Lower leg skin (tissue), 3 donors: ENCODE data around the gene KCTD5.
"Not testable (repeated sequence)": the region's sequence is repeated elsewhere in the genome, so short reads cannot be mapped to it uniquely, and the experiment has no call there.

Experiments
- POLR2A ChIP-seq, 2 donors: fragments of 450-650 bp; IDR thresholded peaks; one replicate each; pipeline ENCODE4 v1.6.1; 2016 to 2017; ENCODE audit warnings: antibody characterized with exemption in 2 of 2, mild to moderate bottlenecking in 1 of 2, moderate library complexity in 1 of 2
- TF ChIP-seq, protein P1 (sequence below), 3 donors: fragments of 450-650 bp; IDR thresholded peaks; one replicate each; pipeline ENCODE4 v1.5.1; 2016; ENCODE audit warnings: antibody characterized with exemption in 3 of 3, mild to moderate bottlenecking in 3 of 3, moderate library complexity in 2 of 3

DNA sequence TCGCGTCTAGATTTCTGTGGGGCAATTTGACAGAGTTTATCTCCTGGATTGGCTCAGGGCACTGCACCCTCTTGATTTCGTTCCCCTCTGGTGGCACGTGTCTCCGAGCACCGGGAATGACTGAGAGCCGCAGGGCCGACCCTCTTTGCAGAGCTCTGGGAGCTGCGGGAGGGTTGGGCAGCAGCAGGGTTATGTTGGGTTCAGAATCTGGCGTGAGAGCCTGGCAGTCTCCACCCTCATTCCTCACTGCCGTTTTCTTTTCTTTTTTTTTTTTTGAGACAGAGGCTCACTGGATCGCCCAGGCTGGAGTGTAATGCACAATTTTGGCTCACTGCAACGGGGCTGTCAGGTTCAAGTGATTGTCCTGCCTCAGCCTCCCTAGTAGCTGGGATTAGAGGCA, 7.1 kb downstream of the KCTD5 start:
- TF ChIP-seq, protein P1, sequence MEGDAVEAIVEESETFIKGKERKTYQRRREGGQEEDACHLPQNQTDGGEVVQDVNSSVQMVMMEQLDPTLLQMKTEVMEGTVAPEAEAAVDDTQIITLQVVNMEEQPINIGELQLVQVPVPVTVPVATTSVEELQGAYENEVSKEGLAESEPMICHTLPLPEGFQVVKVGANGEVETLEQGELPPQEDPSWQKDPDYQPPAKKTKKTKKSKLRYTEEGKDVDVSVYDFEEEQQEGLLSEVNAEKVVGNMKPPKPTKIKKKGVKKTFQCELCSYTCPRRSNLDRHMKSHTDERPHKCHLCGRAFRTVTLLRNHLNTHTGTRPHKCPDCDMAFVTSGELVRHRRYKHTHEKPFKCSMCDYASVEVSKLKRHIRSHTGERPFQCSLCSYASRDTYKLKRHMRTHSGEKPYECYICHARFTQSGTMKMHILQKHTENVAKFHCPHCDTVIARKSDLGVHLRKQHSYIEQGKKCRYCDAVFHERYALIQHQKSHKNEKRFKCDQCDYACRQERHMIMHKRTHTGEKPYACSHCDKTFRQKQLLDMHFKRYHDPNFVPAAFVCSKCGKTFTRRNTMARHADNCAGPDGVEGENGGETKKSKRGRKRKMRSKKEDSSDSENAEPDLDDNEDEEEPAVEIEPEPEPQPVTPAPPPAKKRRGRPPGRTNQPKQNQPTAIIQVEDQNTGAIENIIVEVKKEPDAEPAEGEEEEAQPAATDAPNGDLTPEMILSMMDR (IDR thresholded peaks at IDR 0.05), result not testable (repeated sequence)
- not testable (repeated sequence) for TF ChIP-seq POLR2A (IDR thresholded peaks at IDR 0.05)
